Ishikawa (cell line): ENCODE data around the gene RAPGEF6.
A peak's percentile ranks its signal among the peaks of the same experiment; 100 is the strongest.

Source experiments
- CEBPB ChIP-seq: IDR thresholded peaks from 2 replicates; pipeline ENCODE4 v1.6.1; 2012
- FOXM1 ChIP-seq: IDR thresholded peaks from 2 replicates; pipeline ENCODE4 v1.6.1; 2012; ENCODE audit warnings: low read depth, borderline replicate concordance
- RAD21 ChIP-seq: IDR thresholded peaks from 2 replicates; pipeline ENCODE4 v1.6.1; 2012; ENCODE audit warnings: low read depth
- TCF12 ChIP-seq: IDR thresholded peaks from 2 replicates; pipeline ENCODE4 v1.6.1; 2012; ENCODE audit warnings: low read depth
- YY1 ChIP-seq: IDR thresholded peaks from 2 replicates; pipeline ENCODE4 v1.6.1; 2012; ENCODE audit warnings: low read depth
- TF ChIP-seq, protein P1 (sequence below): IDR thresholded peaks from 2 replicates; pipeline ENCODE4 v1.6.1; 2012
- TF ChIP-seq, protein P2 (sequence below): IDR thresholded peaks from 2 replicates; pipeline ENCODE4 v1.6.1; 2012; ENCODE audit warnings: low read depth, mild to moderate bottlenecking

- TF ChIP-seq, protein P1, sequence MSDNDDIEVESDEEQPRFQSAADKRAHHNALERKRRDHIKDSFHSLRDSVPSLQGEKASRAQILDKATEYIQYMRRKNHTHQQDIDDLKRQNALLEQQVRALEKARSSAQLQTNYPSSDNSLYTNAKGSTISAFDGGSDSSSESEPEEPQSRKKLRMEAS = no peak
- TF ChIP-seq YY1 (no peak), RAD21 (no peak), TCF12 (no peak), CEBPB (peak; percentile 70), FOXM1 (no peak)
- TF ChIP-seq, protein P2, sequence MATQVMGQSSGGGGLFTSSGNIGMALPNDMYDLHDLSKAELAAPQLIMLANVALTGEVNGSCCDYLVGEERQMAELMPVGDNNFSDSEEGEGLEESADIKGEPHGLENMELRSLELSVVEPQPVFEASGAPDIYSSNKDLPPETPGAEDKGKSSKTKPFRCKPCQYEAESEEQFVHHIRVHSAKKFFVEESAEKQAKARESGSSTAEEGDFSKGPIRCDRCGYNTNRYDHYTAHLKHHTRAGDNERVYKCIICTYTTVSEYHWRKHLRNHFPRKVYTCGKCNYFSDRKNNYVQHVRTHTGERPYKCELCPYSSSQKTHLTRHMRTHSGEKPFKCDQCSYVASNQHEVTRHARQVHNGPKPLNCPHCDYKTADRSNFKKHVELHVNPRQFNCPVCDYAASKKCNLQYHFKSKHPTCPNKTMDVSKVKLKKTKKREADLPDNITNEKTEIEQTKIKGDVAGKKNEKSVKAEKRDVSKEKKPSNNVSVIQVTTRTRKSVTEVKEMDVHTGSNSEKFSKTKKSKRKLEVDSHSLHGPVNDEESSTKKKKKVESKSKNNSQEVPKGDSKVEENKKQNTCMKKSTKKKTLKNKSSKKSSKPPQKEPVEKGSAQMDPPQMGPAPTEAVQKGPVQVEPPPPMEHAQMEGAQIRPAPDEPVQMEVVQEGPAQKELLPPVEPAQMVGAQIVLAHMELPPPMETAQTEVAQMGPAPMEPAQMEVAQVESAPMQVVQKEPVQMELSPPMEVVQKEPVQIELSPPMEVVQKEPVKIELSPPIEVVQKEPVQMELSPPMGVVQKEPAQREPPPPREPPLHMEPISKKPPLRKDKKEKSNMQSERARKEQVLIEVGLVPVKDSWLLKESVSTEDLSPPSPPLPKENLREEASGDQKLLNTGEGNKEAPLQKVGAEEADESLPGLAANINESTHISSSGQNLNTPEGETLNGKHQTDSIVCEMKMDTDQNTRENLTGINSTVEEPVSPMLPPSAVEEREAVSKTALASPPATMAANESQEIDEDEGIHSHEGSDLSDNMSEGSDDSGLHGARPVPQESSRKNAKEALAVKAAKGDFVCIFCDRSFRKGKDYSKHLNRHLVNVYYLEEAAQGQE = no peak
Observed at GRCh38 chr5:131538177-131538593, 96.8 kb downstream of the RAPGEF6 start.
